HG03575 (cell line): Measurements from ENCODE around the gene RAI1.
"Not testable (repeated sequence)": the region's sequence is repeated elsewhere in the genome, so short reads cannot be mapped to it uniquely, and the experiment has no call there.

ENCODE experiments used
- ATAC-seq: cut with Tn5 transposase; IDR thresholded peaks from one replicate; pipeline ENCODE4 v1.9.1; 2021; ENCODE audit not compliant: unreplicated experiment, insufficient number of reproducible peaks, low FRiP score; ENCODE audit errors: extremely low read depth

RAI1 gene, protein sequence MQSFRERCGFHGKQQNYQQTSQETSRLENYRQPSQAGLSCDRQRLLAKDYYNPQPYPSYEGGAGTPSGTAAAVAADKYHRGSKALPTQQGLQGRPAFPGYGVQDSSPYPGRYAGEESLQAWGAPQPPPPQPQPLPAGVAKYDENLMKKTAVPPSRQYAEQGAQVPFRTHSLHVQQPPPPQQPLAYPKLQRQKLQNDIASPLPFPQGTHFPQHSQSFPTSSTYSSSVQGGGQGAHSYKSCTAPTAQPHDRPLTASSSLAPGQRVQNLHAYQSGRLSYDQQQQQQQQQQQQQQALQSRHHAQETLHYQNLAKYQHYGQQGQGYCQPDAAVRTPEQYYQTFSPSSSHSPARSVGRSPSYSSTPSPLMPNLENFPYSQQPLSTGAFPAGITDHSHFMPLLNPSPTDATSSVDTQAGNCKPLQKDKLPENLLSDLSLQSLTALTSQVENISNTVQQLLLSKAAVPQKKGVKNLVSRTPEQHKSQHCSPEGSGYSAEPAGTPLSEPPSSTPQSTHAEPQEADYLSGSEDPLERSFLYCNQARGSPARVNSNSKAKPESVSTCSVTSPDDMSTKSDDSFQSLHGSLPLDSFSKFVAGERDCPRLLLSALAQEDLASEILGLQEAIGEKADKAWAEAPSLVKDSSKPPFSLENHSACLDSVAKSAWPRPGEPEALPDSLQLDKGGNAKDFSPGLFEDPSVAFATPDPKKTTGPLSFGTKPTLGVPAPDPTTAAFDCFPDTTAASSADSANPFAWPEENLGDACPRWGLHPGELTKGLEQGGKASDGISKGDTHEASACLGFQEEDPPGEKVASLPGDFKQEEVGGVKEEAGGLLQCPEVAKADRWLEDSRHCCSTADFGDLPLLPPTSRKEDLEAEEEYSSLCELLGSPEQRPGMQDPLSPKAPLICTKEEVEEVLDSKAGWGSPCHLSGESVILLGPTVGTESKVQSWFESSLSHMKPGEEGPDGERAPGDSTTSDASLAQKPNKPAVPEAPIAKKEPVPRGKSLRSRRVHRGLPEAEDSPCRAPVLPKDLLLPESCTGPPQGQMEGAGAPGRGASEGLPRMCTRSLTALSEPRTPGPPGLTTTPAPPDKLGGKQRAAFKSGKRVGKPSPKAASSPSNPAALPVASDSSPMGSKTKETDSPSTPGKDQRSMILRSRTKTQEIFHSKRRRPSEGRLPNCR (N-terminal part only)

DNA sequence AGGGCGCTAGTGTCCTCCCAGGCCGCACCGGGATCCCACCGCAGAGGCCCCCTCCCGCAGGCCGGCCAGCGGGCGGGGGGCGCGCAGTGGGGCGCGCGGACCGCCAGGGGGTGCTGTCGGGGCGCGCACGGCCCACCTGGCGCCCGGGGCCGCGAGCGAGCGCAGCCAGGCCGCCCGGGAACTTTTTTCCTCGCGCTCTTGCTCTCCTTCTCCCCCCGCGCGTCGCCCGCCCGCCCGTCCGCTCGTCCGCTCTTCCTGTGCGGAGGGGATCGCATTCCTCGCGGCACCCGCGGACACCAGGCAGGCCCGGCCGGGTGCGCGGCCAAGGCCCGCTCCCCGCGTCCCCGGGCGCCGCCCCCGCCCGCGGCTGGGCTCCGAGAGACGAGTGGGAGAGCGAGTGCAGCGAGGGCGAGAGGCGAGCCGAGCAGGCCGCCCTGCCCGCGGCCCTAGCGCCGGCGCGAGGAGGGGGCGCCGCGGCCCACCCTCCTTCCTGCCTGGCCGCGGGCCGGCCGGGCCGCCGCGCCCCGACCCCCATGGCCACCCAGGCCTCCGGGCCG, at the start of gene RAI1:
TSS of gene RAI1 (plus strand) at position 272 of the 557 bp plus-strand sequence. CDS start 111,491 bp downstream, outside the sequence.
- ATAC-seq, result no peak

DNA sequence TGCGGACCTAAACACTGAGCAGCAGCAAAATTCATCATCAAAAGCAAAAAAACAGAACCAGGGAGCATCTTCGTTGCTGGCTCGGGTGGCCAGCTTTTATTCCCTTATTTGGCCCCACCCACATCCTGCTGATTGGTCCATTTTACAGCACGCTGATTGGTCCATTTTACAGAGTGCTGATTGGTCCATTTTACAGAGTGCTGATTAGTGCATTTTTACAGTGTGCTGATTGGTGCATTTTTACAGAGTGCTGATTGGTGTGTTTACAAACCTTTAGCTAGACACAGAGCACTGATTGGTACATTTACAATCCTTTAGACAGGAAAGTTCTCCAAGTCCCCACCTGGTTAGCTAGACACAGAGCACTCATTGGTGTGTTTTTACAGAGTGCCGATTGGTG, 48.6 kb upstream of the RAI1 start:
- not testable (repeated sequence) for ATAC-seq

DNA sequence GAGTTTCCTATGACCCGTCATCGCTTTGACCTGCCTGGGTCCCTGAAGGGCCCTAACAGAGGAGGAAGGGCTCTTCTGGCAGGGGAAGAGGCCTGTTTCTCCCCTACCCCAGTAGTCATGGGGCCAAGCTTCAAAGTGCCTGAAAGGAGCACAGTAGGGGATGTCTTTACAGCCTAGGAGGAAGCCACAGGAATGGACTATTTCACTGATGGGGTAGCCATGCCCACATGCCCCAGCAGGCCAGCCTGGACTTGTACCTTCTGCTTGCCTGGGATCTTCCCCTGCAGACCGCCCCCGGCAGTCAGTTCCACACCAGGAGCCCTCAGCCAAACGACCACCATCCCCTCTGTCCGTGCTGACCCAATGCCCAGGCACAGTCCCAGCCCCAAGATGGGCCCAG, 47.9 kb upstream of the RAI1 start:
- no peak for ATAC-seq

DNA sequence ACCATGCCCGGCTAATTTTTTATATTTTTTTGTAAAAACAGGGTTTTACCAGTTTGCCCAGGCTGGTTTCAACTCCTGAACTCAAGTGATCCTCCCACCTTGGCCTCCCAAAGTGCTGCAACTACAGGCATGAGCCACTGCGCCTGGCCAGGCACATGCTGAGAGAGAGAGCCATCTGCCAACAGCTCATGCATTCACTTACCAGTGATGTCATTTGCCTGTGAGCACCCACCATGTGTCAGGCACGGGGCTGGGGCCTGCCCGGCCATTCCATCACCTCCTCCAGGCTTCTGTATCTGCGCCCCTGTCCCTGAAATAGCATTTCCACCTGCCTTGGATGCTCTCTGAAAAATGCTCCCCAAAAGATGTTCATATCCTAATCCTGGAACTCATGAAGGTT, 46.1 kb upstream of the RAI1 start:
- no peak for ATAC-seq

DNA sequence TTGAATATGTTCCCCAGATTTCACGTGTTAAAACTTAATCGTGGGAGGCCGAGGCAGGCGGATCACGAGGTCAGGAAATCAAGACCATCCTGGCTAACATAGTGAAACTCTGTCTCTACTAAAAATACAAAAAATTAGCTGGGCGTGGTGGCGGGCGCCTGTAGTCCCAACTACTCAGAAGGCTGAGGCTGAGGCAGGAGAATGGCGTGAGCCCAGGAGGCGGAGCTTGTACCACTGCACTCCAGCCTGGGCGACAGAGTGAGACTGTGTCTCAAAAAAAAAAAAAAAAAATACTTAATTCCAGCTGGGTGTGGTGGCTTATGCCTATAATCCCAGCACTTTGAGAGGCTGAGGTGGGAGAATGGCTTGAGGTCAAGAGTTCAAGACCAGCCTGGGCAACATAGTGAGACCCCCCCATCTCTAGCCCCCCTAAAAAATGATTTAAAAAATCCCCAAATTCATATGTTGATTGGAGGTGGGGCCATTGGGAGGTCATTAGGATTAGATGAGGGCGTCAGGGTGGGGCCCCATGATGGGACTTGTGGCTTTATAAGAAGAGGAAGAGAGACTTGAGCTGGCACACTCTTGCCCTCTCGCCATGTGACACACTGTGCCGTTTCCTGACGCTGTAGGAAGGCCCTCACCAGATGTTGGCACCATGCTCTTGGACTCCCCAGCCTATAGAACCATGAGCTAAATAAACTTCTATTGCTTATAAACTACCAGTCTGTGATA, 45.6 kb upstream of the RAI1 start:
- ATAC-seq, result not testable (repeated sequence)

DNA sequence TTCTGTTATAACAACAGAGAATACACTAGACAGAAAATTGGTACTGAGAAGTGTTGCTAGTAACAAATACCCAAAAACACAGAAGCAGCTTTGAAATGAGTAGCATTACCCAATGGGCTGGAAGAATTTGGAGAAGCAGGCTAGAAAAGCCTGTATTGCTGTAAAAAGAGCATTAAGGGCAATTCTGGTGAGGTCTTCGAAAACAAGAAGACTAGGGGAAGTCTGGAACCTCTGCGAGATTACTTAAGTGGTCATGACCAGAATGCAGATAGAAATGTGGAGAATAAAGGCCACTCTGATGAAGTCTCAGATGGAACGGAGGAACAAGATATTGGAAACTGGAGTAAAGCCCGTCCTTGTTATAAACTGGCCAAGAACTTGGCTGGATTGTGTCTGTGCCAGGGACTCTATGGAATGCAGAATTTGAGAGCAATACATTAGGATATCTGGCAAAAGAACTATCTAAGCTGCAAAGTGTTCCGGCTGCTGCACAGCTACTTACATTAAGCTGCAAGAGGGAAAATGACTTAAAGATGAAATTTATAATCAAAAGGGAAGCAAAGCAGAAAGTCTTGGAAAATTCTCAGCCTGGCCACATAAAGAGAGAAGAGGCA, 44.9 kb upstream of the RAI1 start:
- no peak for ATAC-seq

DNA sequence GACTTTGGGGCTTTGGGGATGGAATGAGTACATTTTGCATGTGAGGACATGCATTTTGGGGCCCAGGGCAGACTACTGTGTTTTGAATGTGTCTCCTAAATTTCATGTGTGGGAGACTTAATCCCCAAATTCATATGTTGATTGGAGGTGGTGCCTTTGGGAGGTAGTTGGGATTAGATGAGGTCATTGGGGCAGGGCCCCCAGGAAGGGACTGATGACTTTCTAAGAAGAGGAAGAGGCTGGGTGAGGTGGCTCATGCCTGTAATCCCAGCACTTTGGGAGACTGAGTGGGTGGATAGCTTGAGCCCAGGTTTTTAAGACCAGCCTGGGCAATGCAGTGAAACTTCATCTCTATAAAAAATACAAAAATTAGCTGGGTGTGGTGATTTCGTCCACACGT, 42.8 kb upstream of the RAI1 start:
- ATAC-seq, result no peak

DNA sequence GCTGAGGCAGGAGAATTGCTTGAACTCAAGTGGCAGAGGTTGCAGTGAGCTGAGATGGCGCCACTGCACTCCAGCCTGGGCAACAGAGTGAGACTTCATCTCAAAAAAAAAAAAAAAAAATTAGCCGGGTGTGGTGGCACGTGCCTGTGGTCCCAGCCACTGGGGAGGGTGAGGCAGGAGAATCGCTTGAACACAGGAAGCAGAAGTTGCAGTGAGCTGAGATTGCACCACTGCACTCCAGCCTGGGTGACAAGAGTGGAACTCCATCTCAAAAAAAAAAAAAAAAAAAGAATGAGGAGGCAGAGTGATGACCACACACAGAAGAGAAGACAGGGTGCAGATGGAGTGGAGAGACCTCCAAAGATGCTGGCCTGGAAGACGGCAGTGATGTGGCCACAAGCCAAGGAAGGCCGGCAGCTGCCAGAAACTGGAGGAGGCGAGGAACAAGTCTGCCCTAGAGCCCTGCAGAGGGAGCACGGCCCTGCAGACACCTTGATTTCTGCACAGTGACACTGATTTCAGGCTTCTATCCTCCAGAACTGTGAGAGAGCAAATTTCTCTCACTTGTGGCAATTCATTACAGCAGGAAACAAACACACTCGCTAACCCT, 41.5 kb upstream of the RAI1 start:
- ATAC-seq, result not testable (repeated sequence)

DNA sequence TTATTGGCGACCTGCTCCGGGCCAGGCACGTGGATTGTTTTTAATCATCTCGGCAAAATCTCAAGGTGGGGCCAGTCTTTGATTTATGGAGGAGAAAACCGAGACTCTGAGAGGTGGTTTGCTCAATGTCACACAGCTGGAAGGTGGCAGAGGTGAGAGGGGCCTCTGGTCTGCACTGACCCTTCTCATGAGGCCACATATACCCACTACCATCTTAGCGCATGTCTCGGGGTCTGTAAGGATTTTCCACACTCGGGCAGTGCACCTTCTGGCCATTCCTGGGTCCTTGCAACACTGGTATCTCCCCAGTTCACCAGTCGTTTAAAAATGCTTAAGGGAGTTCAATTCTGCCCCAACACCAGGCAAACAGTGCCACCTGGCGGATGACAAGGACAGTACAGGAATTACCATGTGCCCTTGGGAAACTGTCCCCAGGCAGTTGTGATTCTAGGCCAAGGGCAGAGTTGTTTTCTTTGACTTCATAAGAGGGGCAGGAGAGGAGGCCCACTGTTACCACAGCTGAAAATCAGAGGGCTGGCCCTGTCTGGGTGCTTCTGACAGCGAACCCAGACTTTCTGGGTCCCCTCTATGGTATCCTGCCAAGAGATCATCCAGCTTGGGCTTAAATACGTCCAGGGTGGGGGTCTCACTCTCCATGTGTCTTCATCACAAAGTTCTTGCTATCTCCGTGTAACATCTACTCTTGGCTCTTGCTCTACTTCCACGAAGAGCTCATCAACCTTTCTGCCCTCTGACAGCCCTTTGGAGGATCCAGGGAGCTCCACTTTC, 39.4 kb upstream of the RAI1 start:
- ATAC-seq, result no peak

DNA sequence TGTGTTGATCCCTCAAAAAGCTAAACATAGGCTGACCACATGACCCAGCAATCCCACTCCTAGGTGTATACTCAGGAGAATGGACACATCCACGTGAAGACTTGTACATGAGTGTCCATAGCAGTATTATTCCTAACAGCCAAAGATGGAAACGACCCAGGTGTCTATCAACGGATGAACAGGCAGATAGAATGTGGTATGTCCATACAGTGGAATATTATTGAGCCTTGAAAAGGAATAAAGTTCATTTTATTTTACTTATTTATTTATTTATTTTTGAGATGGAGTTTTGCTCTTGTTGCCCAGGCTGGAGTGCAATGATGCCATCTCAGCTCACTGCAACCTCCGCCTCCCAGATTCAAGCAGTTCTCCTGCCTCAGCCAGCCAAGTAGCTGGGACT, 36.1 kb upstream of the RAI1 start:
- ATAC-seq, result not testable (repeated sequence)

DNA sequence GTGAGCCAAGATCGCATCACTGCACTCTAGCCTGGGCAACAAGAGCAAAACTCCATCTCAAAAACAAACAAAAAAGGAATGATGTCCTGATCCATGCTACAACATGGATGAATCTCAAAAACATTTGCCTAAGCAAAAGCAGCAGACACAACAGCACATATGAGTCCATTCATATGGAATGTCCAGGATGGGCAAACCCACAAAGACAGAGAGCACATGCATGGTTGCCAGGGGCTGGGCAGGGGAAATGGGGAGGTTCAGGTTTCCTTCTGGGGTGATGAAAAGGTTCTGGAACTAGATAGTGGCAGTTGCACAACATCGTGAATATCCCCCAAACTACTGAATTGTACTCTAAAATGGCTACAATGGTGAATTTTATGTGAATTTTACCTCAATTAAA, 35.3 kb upstream of the RAI1 start:
- no peak for ATAC-seq

DNA sequence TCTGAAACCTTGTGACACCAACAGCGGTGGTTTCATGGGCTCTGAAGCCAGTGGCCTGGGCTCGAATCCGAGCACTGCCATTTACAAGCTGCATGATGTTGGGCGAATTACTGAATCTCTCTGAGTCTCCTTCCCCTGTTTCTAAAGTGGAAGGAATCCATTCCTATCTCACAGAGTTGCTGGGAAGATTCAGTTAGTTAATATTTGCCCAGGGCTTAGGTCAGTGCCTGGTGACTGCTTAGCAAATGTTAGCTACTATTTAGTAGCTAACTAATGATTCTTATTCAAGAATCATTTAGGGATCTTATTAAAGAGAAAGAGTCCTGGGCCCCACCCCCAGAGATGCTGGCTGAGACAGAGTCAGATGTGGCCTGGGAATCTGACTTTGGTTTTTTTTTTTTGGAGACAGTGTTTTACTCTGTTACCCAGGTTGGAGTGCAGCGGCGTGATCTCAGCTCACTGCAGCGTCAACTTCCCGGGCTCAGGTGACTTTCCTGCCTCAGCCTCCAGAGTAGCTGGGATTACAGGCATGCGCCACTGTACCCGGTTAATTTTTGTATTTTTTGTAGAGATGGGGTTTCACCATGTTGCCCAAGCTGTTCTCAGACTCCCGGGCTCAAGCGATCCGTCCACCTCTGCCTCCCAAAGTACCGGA, 33.6 kb upstream of the RAI1 start:
- ATAC-seq, result no peak

DNA sequence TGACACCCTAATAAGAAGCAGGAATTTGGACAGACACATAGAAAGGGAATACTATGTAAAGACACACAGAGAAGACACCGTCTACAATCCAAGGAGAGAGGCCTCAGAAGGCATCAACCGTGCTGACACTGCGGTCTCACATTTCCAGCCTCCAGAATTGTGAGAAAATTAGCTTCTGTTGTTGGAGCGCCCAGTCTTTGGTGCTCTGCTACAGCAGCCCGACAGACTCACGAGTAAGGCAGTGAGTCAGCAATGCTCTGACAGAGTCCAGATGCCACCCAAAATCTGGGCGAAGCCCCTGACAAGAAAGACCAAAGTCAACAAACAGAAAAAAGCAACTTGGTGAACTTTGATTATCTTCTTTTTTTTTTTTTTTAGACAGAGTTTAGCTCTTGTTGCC, 32.5 kb upstream of the RAI1 start:
- no peak for ATAC-seq

DNA sequence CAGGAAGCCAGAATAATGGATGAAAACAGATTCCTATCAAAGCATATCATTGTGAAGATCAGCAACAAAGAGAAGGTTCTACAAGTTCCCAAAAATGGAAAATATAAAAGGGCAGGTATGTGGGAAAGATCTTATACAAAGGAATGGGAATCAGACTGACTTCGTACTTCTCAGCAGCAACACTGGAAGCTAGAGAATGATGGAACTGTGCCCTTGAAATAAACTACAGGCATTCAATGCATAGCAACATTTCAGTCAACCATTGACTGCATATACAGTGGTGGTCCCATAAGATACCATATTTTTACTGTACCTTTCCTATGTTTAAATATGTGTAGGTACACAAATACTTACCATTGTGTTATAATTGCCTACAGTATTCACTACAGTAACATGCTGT, 30.3 kb upstream of the RAI1 start:
- ATAC-seq, result no peak

DNA sequence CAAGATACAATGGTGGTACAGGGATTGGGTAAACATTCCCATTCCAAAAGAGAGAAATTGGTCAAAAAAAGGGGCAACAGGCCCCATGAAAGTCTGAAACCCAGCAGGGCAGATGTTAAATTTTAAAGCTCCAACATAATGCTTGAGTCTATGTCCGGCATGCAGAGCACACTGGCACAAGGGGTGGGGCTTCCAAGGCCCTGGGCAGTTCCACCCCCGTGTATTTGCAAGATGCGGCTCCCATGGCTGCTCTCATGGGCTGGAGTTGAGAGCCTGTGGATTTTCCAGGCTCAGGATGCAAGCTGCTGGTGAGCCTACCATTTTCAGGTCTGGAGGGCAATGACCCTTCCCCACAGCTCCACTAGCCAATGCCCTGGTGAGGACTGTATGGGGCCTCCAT, 27.9 kb upstream of the RAI1 start:
- no peak for ATAC-seq

DNA sequence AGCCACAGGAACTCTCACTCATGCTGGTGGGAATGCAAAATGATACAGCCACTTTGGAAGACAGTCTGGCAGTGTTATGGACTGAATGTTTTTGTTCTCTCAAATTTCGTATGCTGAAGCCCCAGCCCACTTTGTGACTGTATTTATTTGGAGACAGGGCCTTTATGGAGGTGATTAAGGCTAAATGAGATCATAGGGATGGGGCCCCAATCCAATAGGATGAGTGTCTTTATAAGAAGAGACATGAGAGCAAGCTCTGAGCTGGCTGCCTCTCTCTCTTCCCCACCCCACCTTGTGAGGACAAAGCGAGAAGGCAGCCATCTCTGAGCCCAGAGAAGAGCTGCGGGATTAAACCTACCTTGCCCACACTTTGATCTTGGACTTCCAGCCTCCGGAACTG, 21.9 kb upstream of the RAI1 start:
- no peak for ATAC-seq

DNA sequence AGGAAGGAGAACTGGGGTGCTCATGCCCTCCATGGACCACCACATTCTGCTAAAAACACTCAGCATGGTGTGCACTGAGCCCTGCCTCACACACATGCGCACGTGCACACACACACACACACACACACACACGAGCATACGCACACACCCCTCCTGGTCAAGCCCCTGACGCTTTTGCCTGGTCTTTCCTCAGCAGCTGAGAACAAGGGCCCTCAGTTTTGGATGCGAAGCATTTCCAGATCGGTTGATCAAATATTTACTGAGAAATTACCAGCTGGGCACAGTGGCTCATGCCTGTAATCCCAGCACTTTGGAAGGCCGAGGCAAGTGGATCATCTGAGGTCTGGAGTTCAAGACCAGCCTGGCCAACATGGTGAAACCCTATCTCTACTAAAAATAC, 20.1 kb upstream of the RAI1 start:
- no peak for ATAC-seq
